Transverse colon (tissue), 4 donors: Measurements from ENCODE around the gene TENM4.

Source experiments
- CTCF ChIP-seq, 5 experiments: fragments of 200-600 bp in 3 of 5; fragments of 450-650 bp in 2 of 5; sonication (generic) in 3 of 5; IDR thresholded peaks; 1 replicate in 2 of 5; 2 replicates in 3 of 5; pipeline ENCODE4 v1.5.1; 2016 to 2017; ENCODE audit warnings: antibody characterized with exemption in 5 of 5, inconsistent platforms in 3 of 5, mild to moderate bottlenecking in 2 of 5, moderate library complexity in 1 of 5
- POLR2A ChIP-seq: fragments of 450-650 bp; IDR thresholded peaks from one replicate; pipeline ENCODE4 v1.6.1; 2016; ENCODE audit warnings: antibody characterized with exemption, mild to moderate bottlenecking, moderate library complexity
- POLR2AphosphoS5 ChIP-seq, 3 donors: sonication (generic); formaldehyde crosslinking; IDR thresholded peaks; one replicate each; pipeline ENCODE4 v1.6.1; 2016; ENCODE audit warnings: antibody characterized with exemption in 3 of 3

- TF ChIP-seq CTCF (IDR thresholded peaks at IDR 0.05) (no peak), POLR2A (no peak), POLR2AphosphoS5 (IDR thresholded peaks at IDR 0.05) (no peak)
Measured at GRCh38 chr11:79363256-79363655, 77.6 kb downstream of the TENM4 start.
